ENCODE measurements around the gene NUP210L. TPM values are rescaled to one million over a fixed set of nuclear protein-coding genes. Genes with fewer than 3 reads are reported as not detected.

NUP210L gene
- total and polyA plus RNA-seq, 9 of the 15 experiments (the other 6 are each of a cell fraction or from before 2014, with no cell fraction given), result 0.01 to 0.04 TPM; not detected in 7

DNA sequence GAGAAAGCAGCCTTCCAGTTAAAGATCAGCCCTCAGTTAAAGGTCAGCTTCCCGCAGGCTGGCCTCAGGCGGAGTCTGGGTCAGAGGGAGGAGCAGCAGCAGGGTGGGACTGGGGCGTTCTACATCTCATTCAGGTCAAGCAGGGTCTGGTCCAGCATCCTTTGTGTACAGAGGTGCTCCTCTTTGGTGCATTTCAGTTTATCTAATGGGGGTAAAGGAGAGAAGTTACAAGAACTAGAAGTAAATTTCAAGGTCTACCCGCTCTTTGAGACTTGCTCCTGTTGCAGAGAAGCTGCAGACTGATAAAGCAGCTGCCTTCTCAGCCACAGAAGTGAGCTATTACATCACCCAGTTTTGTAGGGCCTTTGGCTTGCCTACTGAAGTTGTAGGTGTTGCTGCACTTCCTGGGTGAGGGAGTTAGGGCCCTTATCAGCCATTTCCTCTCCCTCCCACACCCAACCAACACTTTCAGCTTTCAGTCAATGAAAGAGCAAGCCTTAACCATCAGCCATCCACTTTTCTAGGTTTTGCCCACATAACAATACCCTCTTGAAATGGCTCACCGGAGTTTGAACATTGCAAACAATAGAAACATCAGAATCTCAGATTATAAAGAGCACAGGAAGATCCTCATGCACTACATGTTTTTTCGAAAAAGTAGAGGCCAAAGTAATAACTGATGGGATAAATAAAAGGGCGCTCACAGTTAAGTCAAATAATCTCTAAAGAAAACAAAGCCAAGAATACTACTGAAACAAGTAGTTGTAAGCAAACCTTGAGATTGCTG, 2.8 kb upstream of the NUP210L start (continued):
- TF ChIP-seq, protein P1, sequence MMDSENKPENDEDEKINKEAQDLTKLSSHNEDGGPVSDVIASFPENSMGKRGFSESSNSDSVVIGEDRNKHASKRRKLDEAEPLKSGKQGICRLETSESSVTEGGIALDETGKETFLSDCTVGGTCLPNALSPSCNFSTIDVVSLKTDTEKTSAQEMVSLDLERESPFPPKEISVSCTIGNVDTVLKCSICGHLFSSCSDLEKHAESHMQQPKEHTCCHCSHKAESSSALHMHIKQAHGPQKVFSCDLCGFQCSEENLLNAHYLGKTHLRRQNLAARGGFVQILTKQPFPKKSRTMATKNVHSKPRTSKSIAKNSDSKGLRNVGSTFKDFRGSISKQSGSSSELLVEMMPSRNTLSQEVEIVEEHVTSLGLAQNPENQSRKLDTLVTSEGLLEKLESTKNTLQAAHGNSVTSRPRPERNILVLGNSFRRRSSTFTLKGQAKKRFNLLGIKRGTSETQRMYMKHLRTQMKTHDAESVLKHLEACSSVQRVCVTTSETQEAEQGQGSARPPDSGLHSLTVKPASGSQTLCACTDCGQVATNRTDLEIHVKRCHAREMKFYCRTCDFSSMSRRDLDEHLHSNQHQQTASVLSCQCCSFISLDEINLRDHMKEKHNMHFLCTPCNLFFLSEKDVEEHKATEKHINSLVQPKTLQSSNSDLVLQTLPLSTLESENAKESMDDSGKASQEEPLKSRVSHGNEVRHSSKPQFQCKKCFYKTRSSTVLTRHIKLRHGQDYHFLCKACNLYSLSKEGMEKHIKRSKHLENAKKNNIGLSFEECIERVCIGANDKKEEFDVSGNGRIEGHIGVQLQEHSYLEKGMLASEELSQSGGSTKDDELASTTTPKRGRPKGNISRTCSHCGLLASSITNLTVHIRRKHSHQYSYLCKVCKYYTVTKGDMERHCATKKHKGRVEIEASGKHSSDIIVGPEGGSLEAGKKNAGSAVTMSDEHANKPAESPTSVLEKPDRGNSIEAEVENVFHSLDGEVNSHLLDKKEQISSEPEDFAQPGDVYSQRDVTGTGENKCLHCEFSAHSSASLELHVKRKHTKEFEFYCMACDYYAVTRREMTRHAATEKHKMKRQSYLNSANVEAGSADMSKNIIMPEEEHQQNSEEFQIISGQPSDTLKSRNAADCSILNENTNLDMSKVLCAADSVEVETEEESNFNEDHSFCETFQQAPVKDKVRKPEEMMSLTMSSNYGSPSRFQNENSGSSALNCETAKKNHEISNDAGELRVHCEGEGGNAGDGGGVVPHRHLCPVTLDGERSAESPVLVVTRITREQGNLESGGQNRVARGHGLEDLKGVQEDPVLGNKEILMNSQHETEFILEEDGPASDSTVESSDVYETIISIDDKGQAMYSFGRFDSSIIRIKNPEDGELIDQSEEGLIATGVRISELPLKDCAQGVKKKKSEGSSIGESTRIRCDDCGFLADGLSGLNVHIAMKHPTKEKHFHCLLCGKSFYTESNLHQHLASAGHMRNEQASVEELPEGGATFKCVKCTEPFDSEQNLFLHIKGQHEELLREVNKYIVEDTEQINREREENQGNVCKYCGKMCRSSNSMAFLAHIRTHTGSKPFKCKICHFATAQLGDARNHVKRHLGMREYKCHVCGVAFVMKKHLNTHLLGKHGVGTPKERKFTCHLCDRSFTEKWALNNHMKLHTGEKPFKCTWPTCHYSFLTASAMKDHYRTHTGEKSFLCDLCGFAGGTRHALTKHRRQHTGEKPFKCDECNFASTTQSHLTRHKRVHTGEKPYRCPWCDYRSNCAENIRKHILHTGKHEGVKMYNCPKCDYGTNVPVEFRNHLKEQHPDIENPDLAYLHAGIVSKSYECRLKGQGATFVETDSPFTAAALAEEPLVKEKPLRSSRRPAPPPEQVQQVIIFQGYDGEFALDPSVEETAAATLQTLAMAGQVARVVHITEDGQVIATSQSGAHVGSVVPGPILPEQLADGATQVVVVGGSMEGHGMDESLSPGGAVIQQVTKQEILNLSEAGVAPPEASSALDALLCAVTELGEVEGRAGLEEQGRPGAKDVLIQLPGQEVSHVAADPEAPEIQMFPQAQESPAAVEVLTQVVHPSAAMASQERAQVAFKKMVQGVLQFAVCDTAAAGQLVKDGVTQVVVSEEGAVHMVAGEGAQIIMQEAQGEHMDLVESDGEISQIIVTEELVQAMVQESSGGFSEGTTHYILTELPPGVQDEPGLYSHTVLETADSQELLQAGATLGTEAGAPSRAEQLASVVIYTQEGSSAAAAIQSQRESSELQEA (IDR thresholded peaks at IDR 0.05; ENCODE audit: low read depth), result no peak
- peak; percentile 78 for TF ChIP-seq EGR1 (conservative IDR thresholded peaks at IDR 0.05)
- TF ChIP-seq, protein P2, sequence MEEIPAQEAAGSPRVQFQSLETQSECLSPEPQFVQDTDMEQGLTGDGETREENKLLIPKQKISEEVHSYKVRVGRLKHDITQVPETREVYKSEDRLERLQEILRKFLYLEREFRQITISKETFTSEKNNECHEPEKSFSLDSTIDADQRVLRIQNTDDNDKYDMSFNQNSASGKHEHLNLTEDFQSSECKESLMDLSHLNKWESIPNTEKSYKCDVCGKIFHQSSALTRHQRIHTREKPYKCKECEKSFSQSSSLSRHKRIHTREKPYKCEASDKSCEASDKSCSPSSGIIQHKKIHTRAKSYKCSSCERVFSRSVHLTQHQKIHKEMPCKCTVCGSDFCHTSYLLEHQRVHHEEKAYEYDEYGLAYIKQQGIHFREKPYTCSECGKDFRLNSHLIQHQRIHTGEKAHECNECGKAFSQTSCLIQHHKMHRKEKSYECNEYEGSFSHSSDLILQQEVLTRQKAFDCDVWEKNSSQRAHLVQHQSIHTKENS (CRISPR knock-in tag; IDR thresholded peaks at IDR 0.05), result no peak
- TF ChIP-seq KDM2B (CRISPR knock-in tag; IDR thresholded peaks at IDR 0.05), result no peak
- peak; percentile 12; the same call in 1 of the 2 replicates for TF ChIP-seq ELF4 (CRISPR knock-in tag; IDR thresholded peaks at IDR 0.05)
- TF ChIP-seq HMGN3 (IDR thresholded peaks at IDR 0.05; ENCODE audit: borderline replicate concordance, extremely low read depth, insufficient read length, low read depth, low read length), result no peak
- no peak for TF ChIP-seq NR1H2 (CRISPR knock-in tag; IDR thresholded peaks at IDR 0.05)
- TF ChIP-seq, protein P3, sequence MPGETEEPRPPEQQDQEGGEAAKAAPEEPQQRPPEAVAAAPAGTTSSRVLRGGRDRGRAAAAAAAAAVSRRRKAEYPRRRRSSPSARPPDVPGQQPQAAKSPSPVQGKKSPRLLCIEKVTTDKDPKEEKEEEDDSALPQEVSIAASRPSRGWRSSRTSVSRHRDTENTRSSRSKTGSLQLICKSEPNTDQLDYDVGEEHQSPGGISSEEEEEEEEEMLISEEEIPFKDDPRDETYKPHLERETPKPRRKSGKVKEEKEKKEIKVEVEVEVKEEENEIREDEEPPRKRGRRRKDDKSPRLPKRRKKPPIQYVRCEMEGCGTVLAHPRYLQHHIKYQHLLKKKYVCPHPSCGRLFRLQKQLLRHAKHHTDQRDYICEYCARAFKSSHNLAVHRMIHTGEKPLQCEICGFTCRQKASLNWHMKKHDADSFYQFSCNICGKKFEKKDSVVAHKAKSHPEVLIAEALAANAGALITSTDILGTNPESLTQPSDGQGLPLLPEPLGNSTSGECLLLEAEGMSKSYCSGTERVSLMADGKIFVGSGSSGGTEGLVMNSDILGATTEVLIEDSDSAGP (CRISPR knock-in tag; IDR thresholded peaks at IDR 0.05), result no peak
- no peak for TF ChIP-seq RBM25 (IDR thresholded peaks at IDR 0.05; ENCODE audit: low read depth, low read length, severe bottlenecking)
- peak; percentile 78 for TF ChIP-seq CREM (IDR thresholded peaks at IDR 0.05; ENCODE audit: low read depth)
- no peak for TF ChIP-seq ZNF696 (CRISPR knock-in tag; conservative IDR thresholded peaks at IDR 0.05)
- no peak for TF ChIP-seq ZNF133 (CRISPR knock-in tag; IDR thresholded peaks at IDR 0.05)
- TF ChIP-seq HIVEP1 (CRISPR knock-in tag; IDR thresholded peaks at IDR 0.05), result no peak
- no peak for TF ChIP-seq SIN3B (IDR thresholded peaks at IDR 0.05; ENCODE audit: low read depth)
- TF ChIP-seq PHB2 (IDR thresholded peaks at IDR 0.05; ENCODE audit: low read depth), result no peak
- no peak for TF ChIP-seq HMG20B (CRISPR knock-in tag; IDR thresholded peaks at IDR 0.05)
- peak; percentile 84 for TF ChIP-seq JUN (IDR thresholded peaks at IDR 0.05; ENCODE audit: borderline replicate concordance, low read depth, low read length)
- 0 out of 2 replicates have a peak, but pooled peaks have one; percentile 42 for TF ChIP-seq JUN (CRISPR knock-in tag; IDR thresholded peaks at IDR 0.05; ENCODE audit: borderline replicate concordance)

All from K562 (cell line).